GM21576 (cell line): Measurements from ENCODE around the gene CAMK2N1.
"Not testable (repeated sequence)": the region's sequence is repeated elsewhere in the genome, so short reads cannot be mapped to it uniquely, and the experiment has no call there.

Experiments used
- ATAC-seq: cut with Tn5 transposase; IDR thresholded peaks from one replicate; pipeline ENCODE4 v1.9.1; 2021; ENCODE audit warnings: mild to moderate bottlenecking, moderate library complexity; ENCODE audit not compliant: unreplicated experiment

The CAMK2N1 gene

DNA sequence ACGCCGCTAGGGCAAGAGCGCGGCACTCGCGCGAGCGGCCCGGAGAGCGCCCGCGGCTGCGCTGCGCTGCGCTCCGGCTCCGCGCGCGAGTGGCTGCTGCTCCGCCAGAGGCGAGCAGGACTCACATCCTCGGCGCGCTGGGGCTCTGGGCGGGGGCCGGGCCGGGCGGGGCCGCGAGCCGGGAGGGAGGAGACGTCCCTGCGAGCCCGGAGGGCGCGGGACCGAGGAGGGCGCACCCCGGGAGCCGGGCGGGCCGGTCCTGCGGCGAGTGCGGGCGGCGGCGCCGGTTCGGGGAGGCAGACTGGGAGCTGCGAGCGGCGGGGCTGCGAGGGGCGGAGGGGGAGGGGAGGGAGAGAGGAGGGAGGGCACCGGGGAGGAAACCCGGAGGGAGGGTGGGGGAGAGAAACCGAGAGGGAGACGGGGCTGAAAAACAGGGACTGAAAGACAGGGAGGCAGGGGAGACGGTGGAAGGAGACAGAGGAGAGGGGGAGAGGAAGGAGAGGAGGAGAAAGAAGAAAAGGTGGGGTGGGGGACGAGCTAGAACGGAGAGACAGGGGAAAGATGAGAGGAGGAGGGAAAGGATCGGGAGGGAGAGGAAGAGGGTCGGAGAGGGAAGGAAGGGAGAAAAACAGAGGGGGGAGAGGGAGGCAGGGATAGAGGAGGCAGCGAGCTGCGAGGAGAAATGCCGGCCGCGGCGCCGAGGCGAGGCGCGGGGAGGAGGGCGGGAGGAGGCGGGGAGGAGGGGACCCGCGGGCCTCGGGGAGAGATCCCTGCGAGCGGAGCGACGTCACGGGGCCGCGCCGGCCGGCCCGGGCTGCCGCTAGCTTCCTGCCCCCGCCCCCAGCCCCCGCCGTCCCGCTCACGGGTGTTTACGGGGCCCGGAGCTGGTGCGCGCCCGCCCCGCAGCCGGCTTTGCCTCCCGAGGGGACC is at the start of gene CAMK2N1:
Gene CAMK2N1, minus strand, starts transcription at position 684 of the 930 bp plus-strand sequence. CDS start 831 bp downstream, outside the sequence.
- ATAC-seq: no peak

DNA sequence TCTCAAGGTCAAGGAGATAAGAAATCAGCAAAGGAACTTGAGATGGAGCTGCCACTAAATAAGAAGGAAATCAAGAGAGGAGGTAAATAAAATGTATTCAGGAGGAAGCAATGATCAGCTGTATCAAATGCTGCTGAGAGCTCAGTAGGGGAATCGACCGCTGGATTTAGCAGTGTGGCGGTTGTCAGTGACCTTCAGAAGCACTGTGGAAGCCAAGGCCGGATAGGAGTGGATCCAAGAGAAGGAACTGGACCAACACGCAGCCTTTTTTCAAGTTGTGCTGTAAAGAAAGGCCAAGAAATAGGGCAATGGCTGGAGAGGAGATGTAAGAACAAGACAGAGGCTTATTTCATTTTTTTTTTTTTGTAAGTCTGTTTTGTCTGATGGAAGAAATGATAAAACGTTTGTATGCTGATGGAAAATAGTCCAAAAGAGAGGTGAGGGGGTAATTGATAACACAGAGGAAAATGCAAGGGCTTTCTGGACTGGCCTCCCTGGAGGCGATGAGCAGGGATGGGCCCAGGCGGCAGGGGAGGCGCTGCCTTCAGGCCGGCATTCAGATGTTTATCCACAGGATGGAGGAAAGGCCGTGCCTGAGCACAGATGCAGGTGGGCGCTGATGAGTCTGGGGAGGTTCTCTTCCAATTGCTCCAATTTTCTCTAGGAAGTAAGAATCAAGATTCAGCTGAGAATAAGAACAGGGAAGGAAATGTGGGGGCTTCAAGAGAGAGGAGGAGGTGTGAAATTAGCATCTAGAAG is 48.8 kb upstream of the CAMK2N1 start:
- ATAC-seq: no peak

DNA sequence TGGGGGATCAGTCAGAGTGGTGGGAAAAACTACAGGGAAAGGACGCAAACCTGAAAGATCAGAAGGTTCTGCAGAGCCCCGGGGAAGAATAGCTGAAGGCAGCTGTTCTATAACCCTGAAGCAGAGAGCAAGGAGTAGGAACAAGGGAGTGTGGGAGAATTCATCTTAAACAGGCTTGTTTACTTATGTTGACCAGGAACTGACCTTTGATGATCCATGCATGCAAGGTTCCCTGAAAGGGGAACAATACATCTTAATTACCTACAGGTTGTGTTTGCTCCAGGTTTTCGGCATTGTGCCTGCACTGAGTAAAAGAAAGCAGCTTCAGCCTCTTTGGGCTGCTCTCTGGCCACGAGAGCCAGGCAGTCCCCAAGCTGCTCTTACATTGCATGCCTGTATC is 47.6 kb upstream of the CAMK2N1 start:
- ATAC-seq: no peak

DNA sequence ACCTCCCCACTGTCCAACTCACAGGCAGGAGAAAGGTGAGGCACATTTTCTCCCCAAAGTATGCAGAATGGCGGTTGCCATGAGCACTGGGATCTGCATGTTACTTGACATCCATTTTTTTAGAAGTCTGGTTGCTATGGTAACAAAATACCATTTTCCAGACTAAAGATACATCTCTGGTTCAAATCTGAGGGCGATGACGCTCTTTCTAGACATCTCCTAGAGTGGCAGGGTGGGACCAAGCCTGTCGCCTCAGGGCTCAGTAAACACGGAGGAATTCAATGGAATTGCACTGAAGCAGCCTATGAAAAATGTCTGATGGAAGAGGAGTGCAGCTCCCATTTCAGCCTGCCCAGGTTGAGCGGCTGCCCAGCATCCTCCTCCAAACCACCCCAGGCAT is 44.9 kb upstream of the CAMK2N1 start:
- ATAC-seq: no peak

DNA sequence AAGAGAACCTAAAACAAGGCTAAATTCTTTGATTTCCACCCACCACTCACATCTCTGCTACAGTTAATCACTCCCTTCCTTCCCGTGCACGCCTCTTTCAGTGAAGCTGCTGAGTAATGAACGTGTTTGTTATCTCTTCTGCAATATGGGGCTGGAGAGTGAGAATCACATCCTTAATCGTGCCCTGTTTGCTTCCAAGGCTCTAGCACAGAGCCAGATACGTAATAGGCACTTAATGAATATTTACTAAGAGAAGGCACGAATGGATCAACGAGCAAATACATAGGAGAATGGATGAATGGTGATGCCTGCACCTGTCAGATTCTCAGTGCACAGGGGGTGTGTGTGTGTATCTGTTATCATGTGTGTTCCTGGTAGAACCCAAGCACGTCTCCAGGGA is 44.3 kb upstream of the CAMK2N1 start:
- no peak for ATAC-seq

DNA sequence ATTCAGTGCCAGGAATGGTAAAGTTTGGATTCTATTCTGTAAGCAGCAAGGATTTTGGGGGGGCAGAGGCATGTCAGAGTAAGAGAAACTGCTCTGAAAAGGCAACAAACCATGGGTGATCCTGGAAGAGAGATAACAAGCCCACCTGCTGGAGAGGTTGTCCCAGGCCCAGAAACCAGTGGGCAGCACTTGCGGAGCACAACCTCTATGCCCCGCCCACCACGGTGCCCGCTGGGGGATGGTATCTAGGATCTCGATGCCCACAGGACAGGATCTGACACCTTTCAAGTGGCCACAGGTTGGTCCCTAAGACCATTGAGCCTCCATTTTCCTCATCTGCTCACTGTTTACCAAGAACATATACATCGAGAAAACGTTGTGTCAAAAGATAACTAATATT is 42.2 kb upstream of the CAMK2N1 start:
- ATAC-seq: no peak

DNA sequence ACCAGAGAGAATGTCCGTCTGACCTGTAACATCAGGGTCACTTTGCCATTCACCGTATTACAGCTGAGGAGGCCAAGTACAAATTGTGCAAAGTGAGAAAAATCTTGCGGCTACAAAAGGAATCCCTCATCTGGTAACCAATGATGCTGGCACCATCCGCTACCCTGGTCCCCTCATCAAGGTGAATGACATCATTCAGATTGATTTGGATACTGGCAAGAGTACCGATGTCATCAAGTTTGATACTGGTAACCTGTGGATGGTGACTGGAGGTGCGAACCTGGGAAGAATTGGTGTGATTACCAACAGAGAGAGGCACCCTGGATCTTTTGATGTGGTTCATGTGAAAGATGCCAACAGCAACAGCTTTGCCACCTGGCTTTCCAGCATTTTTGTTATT is 40.3 kb upstream of the CAMK2N1 start:
- no peak for ATAC-seq

DNA sequence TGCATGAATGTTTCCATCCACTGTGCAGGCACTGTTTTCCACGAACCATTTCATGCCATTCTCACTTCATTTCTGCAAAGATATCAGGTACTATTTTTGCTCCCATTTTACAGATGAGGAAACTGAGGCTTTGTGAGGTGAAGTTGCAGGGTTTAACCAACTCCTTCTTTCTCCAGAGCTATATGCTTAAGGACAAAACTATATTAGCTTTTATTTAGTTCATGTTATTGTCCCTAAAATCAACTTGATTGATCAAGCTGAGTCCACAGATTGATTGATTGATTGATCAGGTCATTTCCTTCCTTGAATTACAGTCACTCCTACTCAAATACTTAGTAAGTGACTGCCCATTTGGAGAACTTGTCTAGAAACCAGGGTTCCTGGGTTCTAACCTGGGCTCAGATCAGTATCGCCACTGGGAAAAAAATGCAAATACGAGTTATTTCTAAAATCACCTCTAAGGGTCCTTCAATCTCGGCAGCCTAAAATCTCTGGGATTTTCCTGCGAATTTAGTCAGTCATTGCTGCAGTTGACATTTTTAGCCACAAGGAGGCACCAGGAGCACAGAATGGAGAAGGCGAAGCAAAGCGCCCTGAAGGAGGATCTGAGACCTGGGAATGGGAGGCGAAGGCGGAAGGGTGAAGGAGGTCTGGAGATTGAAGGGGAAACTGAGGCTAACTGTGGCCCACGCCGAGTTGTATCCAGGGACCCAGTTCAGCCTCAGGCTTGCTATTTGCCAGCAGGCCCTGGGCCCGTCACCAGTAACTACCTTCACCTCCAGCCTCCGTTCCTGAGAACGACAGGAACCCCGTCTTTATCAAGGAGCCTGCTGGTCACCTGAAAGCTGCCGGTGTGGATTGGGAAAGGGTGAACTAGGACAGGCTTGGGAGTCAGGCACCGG is 36.2 kb upstream of the CAMK2N1 start:
- ATAC-seq: no peak

DNA sequence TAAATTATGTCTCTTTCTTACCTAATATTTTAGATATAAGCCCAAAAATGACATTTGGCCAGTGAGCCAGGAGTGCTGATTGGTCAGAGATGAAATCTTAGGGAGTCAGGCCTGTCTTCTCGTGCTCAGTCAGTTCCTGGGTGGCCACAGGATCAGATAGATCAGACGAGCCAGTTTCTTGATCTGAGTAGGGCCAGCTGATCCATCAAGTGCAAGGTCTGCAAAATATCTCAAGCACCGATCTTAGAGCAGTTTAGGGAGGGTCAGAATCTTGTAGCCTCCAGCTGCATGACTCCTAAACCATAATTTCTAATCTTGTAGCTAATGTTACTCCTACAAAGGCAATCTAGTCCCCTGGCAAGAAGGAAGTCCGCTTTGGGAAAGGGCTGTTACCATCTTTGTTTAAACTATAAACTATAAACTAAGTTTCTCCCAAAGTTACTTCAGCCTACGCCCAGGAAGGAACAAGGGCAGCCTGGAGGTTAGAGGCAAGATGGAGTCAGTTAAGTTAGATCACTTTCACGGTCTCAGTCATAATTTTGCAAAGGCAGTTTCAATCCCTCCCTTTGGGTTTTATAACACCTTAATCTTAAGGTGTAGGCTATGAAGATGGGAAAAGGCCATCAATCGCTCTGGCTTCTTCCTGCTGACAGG is 33.7 kb upstream of the CAMK2N1 start:
- not testable (repeated sequence) for ATAC-seq

DNA sequence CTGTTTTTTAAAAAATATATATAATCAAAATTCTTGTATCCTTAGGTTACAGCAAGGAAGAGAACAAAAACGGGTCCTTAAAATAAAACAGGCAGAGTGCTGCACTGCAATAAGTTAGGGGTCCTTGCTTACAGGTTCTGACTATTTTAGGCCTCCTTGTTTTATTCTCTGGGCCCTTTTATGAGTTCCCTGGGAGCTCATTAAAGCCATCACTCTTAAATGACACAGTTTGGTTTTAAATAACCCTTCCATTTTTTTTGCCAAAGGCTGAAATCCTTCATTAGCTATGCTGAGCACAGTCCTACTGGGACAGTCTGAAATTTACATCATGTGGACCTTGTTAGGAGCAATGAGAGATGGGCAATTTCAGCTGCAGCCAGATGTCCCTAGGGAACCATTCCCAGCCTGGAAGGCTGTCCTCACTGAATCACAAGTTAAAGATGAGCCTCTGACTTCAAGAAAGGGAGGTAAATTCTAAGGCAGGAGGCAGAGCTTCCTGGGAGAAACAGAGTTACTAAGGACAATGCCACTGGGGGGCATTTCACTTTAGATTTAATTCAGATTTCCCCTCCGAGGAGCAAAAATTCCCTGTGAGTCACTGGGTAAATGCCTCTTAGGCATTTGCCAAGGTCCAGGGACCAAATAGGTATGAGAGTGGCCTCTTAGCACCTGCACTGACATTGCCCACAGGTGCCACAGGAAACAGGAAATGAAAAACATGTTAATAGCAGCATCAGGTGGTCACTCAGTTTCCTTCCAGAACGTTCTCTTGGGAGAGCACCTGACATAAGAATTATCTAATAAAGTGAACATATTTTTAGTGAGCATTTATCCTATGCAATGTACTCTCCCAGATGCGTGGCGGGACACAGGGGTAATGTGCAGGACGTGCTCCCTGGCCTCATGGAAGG is 25.8 kb upstream of the CAMK2N1 start:
- ATAC-seq: no peak

DNA sequence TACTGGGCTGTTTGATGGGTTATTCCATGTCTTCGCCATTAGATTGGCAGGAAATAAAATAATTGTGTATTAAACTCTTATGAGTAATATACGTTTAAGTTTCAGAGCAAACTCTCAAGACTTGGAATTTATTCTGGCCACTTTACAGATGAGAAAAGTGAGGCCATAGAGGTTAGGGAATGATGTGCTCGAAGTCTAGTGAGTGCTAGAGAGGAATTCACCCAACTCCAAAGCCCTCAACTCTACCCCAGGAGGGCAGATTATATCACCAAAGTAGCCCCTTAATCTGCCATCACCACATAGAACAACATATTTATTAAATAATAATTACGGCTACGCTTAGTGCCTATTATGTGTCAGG is 22.4 kb upstream of the CAMK2N1 start:
- ATAC-seq: no peak

DNA sequence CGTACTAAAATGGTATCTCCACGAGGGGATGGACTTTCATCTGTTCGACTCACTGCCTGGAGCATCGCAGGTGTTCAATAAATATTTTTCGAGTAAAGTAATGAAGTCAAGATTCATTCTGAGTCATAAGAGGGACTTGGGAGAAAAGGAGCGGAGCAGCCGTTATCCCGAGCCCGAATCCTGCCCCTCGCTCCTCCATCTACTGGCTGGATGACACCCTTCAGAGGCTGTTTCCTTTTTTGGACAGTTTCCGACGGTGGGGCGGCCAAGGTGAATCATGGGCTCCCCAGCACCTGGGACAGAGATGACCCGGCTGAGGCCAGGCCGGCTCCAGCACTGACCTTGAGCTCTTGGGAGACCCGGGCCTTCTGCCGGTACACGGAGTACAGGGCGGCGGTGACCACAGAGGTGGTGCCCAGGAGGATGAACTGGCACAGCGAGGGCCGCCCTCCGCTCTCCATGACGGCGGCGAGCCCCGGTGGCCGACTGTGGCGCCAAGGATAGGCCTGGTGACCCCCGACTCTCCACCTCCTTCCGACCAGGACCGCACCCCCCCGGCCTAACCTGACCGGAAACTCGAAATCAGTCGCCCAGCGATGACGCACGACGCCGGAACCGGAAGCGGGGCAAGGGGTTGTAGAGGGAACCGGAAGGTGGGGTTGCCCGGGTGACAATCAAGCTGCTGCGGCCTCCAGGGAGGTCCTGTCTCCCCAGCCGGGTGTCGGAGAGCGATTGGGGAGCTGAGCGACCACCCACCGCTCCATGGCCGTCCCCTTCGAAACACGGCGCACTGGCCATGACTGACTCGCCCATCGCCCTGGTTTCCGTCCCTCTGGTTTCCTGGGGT is 21.8 kb upstream of the CAMK2N1 start, which contains the start of gene MUL1:
Gene MUL1, minus strand, starts transcription at position 588 of the 847 bp plus-strand sequence. Its CDS starts 127 bp downstream, at position 461.
- peak; percentile 91 for ATAC-seq

DNA sequence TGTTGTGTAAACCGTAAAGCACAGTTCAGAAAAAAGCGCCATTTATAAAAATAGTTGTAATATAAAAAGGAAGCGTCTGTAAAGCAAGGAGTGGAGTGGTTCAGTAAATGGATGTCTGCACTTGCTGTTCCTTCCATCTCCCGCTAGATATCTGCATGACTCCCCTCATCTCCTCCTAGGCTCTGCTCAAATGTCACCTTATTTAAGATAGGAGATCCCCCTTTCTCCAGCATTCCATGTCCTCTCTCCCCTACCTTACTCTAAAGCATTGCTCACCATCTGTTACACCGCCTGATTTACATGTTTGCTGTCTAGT is 21.2 kb upstream of the CAMK2N1 start:
- no peak for ATAC-seq

DNA sequence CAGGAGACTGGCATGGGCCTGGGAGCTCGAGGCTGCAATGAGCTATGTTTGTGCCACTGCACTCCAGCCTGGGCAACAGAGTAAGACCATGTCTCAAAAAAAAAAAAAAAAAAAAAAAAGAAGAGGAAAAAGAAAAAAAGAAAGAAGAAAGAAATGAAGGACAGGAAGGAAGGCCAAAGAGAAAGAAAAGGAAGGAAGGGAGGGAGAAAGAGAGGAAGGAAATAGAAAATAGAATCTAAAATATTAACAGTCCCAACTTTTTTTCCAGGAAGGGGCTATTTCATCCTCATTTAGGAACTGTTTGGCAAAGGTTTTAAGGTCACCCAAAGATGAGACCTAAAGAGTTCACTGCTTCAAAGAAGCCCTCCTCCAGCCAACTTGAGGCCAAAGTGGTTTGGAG is 19.5 kb upstream of the CAMK2N1 start:
- no peak for ATAC-seq

DNA sequence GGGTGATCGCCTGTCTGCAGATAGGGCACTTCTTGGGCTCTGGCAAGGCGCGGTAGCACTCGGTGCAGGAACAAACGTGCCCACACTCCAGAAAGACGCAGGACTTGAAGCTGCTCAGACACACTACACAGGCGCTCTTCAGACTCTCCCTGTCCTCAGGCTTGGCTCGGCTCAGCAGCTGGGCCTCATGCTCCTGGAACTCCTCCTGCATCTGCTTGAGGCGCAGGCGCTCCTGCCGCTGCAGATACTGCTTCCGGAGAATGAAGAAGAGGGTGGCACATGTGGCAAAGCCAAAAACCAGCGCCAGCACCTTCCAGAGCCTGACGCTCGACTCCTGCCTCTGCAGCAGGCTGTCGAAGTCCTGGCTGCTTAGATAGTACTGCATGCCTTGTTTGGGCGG is 14.7 kb upstream of the CAMK2N1 start:
- no peak for ATAC-seq

DNA sequence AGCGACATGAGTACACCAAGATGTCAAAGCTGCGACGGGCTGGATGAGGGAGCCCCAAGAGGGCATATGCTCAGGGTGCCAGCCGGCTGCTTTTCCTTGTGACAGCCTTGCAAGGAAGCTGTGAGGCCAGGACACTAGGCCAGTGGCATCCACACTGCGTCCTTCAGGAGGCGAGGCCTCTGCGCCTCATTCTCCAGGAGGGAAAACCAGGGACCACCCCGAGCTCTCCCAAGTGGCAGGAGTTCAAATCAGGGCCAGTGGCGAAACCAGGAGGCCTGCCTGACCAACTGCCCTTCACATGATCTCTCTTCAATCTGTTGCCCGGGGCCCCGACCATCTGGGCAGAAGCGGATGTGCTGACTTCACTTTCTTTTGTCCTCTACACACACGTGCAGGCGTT is 13.7 kb upstream of the CAMK2N1 start:
- no peak for ATAC-seq

DNA sequence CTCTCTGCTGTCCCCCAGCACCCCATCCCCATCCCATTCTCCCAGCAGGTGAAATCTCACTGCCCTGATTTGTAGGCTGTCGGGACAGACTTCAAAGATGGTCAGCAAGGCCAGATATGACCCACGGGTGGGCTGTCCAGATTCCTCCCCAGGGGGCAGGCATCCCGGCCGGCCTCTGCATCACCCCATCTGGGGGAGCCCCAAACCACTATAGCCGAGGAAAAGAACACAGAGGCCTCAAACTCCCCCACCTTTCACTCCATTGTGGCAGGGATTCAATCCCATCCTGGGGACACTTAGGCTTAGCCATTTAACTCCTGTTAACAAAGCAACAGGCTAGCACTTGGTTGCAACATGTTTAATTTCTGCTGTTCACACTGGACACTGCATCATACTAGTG is 13.1 kb upstream of the CAMK2N1 start:
- ATAC-seq: no peak

DNA sequence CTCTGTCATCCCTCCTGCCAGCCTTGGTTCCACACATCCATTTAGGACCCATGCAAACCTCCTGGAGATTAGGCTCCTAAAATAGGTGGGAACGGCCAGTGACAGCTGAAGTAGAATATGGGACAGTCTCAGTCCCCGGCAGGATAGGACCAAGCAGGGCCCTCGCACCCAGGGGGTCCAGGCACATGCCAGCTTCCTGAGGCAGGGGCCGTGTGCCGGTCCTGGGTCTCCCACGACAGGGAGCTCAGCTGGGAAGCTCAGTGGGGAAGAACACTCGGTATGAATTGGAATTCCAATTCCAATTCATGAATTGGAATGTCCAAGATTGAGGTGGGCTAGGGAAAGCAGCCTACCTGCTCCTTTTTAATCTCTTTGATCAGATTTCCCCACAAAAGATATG is 12.1 kb upstream of the CAMK2N1 start:
- no peak for ATAC-seq

DNA sequence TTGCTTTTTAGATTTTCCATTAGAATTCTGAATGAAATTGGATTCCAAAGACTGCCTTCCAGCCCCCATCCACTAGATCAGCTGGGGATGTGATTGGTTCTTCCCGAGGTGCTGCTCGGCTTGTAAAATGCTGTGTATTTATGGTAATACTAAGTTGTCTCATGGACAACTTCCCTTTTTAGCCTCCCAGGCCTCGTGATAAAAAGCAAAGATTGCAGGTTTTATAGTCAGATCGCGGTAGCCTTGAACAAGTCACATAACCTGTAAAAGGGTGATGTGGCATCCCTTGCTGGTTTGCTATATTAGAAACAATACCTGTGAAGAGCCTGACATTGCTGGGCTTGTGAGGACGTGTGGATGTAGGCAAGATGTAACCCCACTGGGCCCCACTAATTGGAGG is 11.5 kb upstream of the CAMK2N1 start:
- no peak for ATAC-seq
